GM12864 (cell line): ENCODE results near the gene NR3C2.

Experiments
- DNase-seq: peaks from one replicate; pipeline ENCODE4 v3.0.0-alpha.2; 2011; ENCODE audit warnings: low read depth
- H3K4me3 ChIP-seq: 2 replicates; pipeline ENCODE4 v1.5.1; 2011; ENCODE audit warnings: mild to moderate bottlenecking, low read depth, low read length, control low read depth
- TF ChIP-seq, protein P1 (sequence below): IDR thresholded peaks from 2 replicates; pipeline ENCODE4 v1.5.1; 2011; ENCODE audit warnings: low read depth, mild to moderate bottlenecking, moderate library complexity, low read length, control low read depth, inconsistent platforms; ENCODE audit errors: missing control alignments

Gene NR3C2

DNA sequence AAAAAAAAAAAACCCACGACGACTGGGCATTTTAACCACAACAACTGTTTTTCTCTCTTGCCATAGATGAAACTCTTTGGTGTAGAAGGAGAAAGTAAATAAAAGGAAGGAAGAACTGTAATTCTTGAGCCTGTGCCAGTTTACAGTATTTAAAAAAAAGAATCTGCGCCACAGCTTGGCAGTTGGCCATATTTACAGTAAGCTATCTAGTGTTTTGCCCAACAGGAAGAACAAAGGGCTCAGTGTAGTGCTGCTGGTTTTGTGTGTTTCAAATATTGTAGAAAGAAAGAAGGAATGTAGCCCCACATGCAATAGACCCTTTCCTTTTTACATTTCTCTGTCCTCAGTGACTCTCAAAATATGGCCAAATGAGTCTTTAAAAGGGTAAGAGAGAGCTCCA is 66.1 kb downstream of the NR3C2 start:
- DNase-seq, result no peak
- TF ChIP-seq, protein P1, sequence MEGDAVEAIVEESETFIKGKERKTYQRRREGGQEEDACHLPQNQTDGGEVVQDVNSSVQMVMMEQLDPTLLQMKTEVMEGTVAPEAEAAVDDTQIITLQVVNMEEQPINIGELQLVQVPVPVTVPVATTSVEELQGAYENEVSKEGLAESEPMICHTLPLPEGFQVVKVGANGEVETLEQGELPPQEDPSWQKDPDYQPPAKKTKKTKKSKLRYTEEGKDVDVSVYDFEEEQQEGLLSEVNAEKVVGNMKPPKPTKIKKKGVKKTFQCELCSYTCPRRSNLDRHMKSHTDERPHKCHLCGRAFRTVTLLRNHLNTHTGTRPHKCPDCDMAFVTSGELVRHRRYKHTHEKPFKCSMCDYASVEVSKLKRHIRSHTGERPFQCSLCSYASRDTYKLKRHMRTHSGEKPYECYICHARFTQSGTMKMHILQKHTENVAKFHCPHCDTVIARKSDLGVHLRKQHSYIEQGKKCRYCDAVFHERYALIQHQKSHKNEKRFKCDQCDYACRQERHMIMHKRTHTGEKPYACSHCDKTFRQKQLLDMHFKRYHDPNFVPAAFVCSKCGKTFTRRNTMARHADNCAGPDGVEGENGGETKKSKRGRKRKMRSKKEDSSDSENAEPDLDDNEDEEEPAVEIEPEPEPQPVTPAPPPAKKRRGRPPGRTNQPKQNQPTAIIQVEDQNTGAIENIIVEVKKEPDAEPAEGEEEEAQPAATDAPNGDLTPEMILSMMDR, result no peak
- no peak overlapping the region for H3K4me3 ChIP-seq

DNA sequence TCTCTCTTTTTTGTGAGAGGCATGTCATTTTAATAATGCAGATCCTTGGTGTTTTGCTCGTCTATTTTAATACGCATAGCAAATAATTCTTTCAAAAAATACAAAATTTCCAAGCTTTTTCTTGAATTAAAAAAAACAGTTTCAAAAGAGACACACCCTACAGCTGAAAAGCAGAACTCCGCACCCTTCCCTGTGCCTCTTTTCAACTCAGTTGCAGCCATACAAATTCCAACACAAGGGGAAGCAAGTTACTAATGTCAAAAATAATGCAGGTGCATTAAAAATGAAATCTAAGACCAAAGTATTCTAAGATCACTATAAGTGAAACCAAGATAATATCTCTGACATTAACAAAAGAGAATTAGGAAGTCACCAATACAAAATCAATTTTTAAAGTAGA is 66.6 kb downstream of the NR3C2 start:
- DNase-seq, result no peak
- no peak overlapping the region for H3K4me3 ChIP-seq
- TF ChIP-seq, protein P1, result no peak

DNA sequence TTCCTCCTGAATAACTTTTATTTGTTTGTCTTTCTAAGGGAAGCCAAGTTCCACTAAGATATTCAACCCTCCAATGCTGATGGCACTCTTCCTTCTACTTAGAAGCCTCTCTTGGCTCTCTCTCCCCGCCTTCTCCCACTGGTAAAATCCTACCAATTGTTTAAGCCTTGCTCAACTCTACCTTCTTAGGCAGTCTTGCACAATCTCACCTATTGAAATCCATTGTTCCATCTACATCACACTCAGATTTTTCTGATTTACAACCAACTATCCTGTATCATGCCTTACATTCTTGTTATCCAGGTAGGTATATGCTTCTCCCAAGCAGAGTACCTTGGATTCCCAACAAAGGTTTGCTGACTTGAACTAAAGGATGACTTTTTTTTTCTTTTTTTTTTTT is 69.1 kb downstream of the NR3C2 start:
- DNase-seq, result no peak
- no peak overlapping the region for H3K4me3 ChIP-seq
- TF ChIP-seq, protein P1, result no peak

GRCh38 chr4:148369919-148370318 is 72.3 kb downstream of the NR3C2 start:
- TF ChIP-seq, protein P1, result no peak
- no peak for DNase-seq
- H3K4me3 ChIP-seq, result no peak overlapping the region

- DNase-seq, result no peak
- H3K4me3 ChIP-seq, result no peak overlapping the region
- TF ChIP-seq, protein P1, result no peak
These were observed 74.5 kb downstream of the NR3C2 start for GRCh38 chr4:148367756-148368155.

DNA sequence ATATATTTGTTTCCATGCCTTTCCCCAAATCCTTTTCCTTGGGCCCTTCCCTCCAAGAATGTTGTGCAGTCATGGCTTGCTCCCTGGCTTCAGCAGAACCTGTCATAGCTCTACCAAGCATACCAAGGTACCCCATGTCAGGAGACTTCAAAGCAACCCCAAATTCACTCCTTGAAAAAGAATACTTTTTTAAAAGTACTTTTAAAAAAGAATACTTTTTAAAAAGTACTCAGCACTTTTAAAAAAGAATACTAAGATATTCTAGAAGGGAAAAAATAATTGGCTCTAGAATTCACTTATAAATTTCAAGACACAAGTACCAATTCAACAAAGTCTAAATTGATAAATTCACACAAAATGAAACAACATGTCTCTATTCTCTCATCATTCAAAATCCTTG is 76.0 kb downstream of the NR3C2 start:
- no peak for DNase-seq
- H3K4me3 ChIP-seq, result no peak overlapping the region
- TF ChIP-seq, protein P1, result no peak

- TF ChIP-seq, protein P1, result no peak
- DNase-seq, result no peak
- no peak overlapping the region for H3K4me3 ChIP-seq
These were observed 77.7 kb downstream of the NR3C2 start for GRCh38 chr4:148364525-148364924.
